Cardiac muscle cell (in vitro differentiated cells and primary cell): Measurements from ENCODE around the gene CSMD2. TPM values are rescaled to one million over a fixed set of nuclear protein-coding genes. Genes with fewer than 3 reads are reported as not detected.
A peak's percentile ranks its signal among the peaks of the same experiment; 100 is the strongest.

Source experiments
- DNase-seq, 2 donors: peaks; one replicate each; pipeline versions ENCODE4 v3.0.0 to v3.0.0-alpha.2; 2010 to 2017; ENCODE audit warnings: low read depth in 1 of 2, low spot score in 1 of 2
- H3K27ac ChIP-seq: fragments of 200-600 bp; sonication (generic); 2 replicates; pipeline ENCODE4 v1.5.1; 2016
- H3K27me3 ChIP-seq: fragments of 200-600 bp; sonication (generic); 2 replicates; pipeline ENCODE4 v1.6.0; 2016; ENCODE audit warnings: control low read depth
- H3K36me3 ChIP-seq: fragments of 200-600 bp; sonication (generic); 2 replicates; pipeline ENCODE4 v1.5.1; 2016; ENCODE audit warnings: control low read depth
- H3K4me1 ChIP-seq: fragments of 200-600 bp; sonication (generic); 2 replicates; pipeline ENCODE4 v1.8.1; 2017; ENCODE audit warnings: low read depth, mild to moderate bottlenecking, mixed run types
- H3K4me3 ChIP-seq: fragments of 200-600 bp; sonication (generic); 2 replicates; pipeline ENCODE4 v1.5.1; 2016; ENCODE audit warnings: mild to moderate bottlenecking
- H3K9me3 ChIP-seq: fragments of 200-600 bp; sonication (generic); 2 replicates; pipeline ENCODE4 v1.5.1; 2017; ENCODE audit warnings: low read depth, mild to moderate bottlenecking, control low read depth
- polyA plus RNA-seq: library from polyadenylated mRNA; unstranded; fragments of >200 nt; fragmentation: Nextera tagmentation; extraction: Ambion mirVana; gene quantifications from 2 replicates; pipeline ENCODE4 v1.2.1, GENCODE V29; 2016
- total RNA-seq: library from RNA; depleted of rRNA; stranded (reverse); fragments of >200 nt; gene quantifications from 2 replicates; pipeline ENCODE4 v1.2.3, GENCODE V29; 2016
- TF ChIP-seq, protein P1 (sequence below): IDR thresholded peaks from 2 replicates; pipeline ENCODE4 v1.5.1; 2012; ENCODE audit warnings: low read depth, mild to moderate bottlenecking, low read length

Gene CSMD2
- total and polyA plus RNA-seq, 2 experiments from 2014 or later: 0.24 TPM; not detected in 1

DNA sequence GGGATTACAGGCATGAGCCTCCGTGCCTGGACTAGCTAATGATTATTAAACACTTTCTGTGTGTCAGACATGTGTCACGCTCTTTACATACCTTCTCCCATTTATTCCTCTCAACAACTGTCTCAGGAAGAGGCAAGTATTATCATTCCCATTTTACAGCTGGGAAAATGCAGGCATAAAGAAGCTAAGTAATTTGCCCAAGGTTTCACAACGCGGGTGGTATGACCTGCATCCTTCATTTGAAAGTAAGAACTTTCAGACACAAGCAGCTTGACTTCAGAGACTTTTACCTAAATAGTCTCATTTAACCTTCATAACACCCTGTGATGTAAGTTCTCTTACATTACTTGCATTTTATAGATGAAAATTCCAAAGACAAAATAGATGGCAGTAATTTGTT is 693.6 kb downstream of the CSMD2 start:
- Histone ChIP-seq H3K36me3 (no peaks in the 10 kb centered on the region), H3K4me1 (peaks cover 3% of the 10 kb centered on the region), H3K27ac (no peak overlapping the region), H3K9me3 (no peaks in the 10 kb centered on the region), H3K27me3 (no peaks in the 10 kb centered on the region), H3K4me3 (no peak overlapping the region)
- no peak for DNase-seq
- TF ChIP-seq, protein P1, sequence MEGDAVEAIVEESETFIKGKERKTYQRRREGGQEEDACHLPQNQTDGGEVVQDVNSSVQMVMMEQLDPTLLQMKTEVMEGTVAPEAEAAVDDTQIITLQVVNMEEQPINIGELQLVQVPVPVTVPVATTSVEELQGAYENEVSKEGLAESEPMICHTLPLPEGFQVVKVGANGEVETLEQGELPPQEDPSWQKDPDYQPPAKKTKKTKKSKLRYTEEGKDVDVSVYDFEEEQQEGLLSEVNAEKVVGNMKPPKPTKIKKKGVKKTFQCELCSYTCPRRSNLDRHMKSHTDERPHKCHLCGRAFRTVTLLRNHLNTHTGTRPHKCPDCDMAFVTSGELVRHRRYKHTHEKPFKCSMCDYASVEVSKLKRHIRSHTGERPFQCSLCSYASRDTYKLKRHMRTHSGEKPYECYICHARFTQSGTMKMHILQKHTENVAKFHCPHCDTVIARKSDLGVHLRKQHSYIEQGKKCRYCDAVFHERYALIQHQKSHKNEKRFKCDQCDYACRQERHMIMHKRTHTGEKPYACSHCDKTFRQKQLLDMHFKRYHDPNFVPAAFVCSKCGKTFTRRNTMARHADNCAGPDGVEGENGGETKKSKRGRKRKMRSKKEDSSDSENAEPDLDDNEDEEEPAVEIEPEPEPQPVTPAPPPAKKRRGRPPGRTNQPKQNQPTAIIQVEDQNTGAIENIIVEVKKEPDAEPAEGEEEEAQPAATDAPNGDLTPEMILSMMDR: no peak

DNA sequence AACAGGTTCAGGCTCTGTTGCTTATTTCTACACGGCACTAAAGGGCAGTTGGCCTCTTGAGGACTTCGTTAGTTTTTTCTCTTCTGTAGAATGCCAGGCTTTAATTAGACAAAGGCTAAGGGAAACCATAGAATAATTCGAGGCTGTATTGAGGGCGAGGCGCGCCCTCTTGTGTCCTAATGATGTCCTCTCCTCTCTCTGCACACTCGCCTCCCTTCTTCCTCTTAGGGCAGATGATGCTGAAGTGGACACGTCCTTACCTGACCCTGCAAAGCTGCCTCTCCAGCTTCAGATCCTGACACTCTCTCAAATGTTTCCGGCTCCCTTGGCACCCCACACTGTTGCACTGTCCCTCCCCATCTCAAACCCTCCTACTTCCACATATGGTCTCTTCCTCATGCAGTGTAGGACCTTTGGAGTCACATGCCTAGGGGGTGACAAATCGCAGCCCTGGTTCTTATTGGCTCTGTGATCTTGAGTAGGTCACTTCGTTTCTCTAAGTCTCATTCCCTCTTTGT is 694.5 kb downstream of the CSMD2 start:
- Histone ChIP-seq H3K27ac (no peak overlapping the region), H3K36me3 (no peaks in the 10 kb centered on the region), H3K4me1 (peaks cover 3% of the 10 kb centered on the region), H3K4me3 (no peak overlapping the region), H3K27me3 (no peaks in the 10 kb centered on the region), H3K9me3 (no peaks in the 10 kb centered on the region)
- TF ChIP-seq, protein P1: peak; percentile 81
- peak; percentile 86 to 89 for DNase-seq

DNA sequence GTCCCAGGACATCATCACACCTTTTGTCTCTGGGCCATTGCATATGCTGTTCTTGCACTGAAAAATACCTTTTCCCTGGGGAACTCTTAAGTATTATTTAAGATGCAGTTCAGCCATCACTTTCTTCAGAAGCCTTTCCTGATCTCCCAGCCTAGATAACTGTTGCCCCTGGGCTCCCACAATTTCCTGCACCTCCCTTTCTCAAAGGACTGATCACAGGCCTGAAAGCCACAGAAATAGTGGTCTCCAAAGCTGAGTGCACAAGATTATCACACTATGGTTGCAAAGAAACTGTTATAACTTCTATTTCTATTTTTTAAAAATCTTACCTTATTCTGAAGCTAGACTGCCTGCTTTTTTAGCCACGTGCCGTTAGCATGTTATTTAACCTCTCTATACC is 695.3 kb downstream of the CSMD2 start:
- TF ChIP-seq, protein P1: no peak
- peaks cover 3% of the 10 kb centered on the region for H3K4me1 ChIP-seq

DNA sequence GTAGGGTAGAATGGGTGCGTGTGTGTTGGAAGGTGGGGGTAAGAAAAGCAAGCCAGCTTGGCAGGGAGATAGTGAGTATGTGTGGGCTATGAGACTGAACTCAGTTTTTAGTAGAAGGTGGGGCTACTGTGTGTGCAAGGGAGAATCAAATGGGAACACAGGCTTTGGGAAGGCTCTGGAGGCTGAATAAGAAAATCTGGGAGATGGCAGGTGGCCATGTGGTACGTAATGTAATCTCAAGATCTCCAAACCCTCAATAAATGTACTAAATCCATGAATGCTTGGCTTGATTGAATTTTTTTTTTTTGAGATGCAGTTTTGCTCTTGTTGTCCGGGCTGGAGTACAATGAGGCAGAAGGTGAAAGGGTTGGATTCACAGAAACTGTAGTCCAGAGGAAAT is 696.1 kb downstream of the CSMD2 start:
- Histone ChIP-seq H3K27me3 (no peaks in the 10 kb centered on the region), H3K9me3 (no peaks in the 10 kb centered on the region), H3K36me3 (no peaks in the 10 kb centered on the region), H3K4me3 (no peak overlapping the region), H3K4me1 (peaks cover 3% of the 10 kb centered on the region), H3K27ac (no peak overlapping the region)
- TF ChIP-seq, protein P1: no peak
- no peak for DNase-seq

More for the DNA sequence above, 695.3 kb downstream of the CSMD2 start:
- H3K9me3 ChIP-seq: no peaks in the 10 kb centered on the region
- no peak overlapping the region for H3K27ac ChIP-seq
- no peak overlapping the region for H3K4me3 ChIP-seq
- DNase-seq: no peak
- H3K27me3 ChIP-seq: no peaks in the 10 kb centered on the region
- H3K36me3 ChIP-seq: no peaks in the 10 kb centered on the region

DNA sequence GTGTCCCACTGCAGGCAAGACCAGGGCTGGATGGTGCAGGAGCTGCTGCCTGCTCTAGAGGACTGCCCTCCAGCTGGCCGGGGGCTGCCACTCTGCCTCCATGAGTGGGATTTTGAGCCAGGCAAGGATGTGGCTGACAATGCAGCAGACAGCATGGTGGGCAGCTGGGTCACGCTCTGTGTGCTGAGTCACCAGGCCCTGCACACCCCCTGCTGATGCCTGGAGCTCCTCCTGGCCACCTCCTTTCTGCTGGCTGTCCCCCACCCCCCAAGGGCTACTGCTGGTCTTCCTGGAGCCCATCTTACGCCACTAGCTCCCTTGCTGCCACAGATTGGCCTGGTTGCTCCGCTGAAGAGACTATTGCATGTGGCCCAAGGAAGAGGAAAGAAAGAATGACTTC is 696.5 kb downstream of the CSMD2 start:
- Histone ChIP-seq H3K27ac (no peak overlapping the region), H3K4me1 (peaks cover 3% of the 10 kb centered on the region), H3K36me3 (no peaks in the 10 kb centered on the region), H3K27me3 (no peaks in the 10 kb centered on the region), H3K4me3 (no peak overlapping the region), H3K9me3 (no peaks in the 10 kb centered on the region)
- TF ChIP-seq, protein P1: no peak
- no peak for DNase-seq
